Skeletal muscle tissue (tissue), 4 donors: ENCODE results near the gene VSIG10L2. TPM values are rescaled to one million over a fixed set of nuclear protein-coding genes. Genes with fewer than 3 reads are reported as not detected.

Experiments used
- H3K27ac ChIP-seq: one replicate; pipeline ENCODE4 v1.7.0; 2013; ENCODE audit warnings: mild to moderate bottlenecking, low read depth, low read length, inconsistent platforms
- H3K27me3 ChIP-seq, 3 donors: one replicate each; pipeline ENCODE4 v1.7.0; 2013; ENCODE audit warnings: low read length in 3 of 3; ENCODE audit not compliant: control insufficient read depth in 3 of 3, insufficient read depth in 3 of 3
- H3K36me3 ChIP-seq, 3 donors: one replicate each; pipeline ENCODE4 v1.7.0; 2013; ENCODE audit warnings: low read length in 3 of 3; ENCODE audit not compliant: control insufficient read depth in 3 of 3, insufficient read depth in 3 of 3
- H3K4me1 ChIP-seq, 3 donors: one replicate each; pipeline ENCODE4 v1.7.0; 2013; ENCODE audit warnings: low read length in 3 of 3, mild to moderate bottlenecking in 3 of 3; ENCODE audit not compliant: control insufficient read depth in 3 of 3, insufficient read depth in 3 of 3
- H3K4me3 ChIP-seq, 3 donors: one replicate each; pipeline ENCODE4 v1.7.0; 2013; ENCODE audit warnings: low read length in 3 of 3
- H3K9ac ChIP-seq, 3 donors: one replicate each; pipeline ENCODE4 v1.7.0; 2013; ENCODE audit warnings: low read length in 3 of 3, mild to moderate bottlenecking in 3 of 3, moderate library complexity in 2 of 3, low read depth in 1 of 3
- H3K9me3 ChIP-seq, 3 donors: one replicate each; pipeline ENCODE4 v1.7.0; 2013; ENCODE audit warnings: low read length in 3 of 3; ENCODE audit not compliant: control insufficient read depth in 3 of 3
- total RNA-seq: library from RNA; depleted of rRNA; stranded (reverse); fragments of >200 nt; gene quantifications from one replicate; pipeline ENCODE4 v1.2.3, GENCODE V29; 2014
- donor health status: Osteomylitis.

The VSIG10L2 gene
- total RNA-seq, 1 donor from 2014 or later, result not detected

GRCh38 chr11:125952973-125953372 is 7.1 kb downstream of the VSIG10L2 start:
- Histone ChIP-seq H3K27ac (no peak overlapping the region), H3K4me1 (peaks cover 17 to 24% (median 17%) of the 10 kb centered on the region in 3 donors), H3K36me3 (no peaks in the 10 kb centered on the region), H3K9ac (no peak overlapping the region), H3K4me3 (no peak overlapping the region), H3K9me3 (no peaks in the 10 kb centered on the region), H3K27me3 (peaks cover 0 to 6% (median 0%) of the 10 kb centered on the region in 3 donors)

DNA sequence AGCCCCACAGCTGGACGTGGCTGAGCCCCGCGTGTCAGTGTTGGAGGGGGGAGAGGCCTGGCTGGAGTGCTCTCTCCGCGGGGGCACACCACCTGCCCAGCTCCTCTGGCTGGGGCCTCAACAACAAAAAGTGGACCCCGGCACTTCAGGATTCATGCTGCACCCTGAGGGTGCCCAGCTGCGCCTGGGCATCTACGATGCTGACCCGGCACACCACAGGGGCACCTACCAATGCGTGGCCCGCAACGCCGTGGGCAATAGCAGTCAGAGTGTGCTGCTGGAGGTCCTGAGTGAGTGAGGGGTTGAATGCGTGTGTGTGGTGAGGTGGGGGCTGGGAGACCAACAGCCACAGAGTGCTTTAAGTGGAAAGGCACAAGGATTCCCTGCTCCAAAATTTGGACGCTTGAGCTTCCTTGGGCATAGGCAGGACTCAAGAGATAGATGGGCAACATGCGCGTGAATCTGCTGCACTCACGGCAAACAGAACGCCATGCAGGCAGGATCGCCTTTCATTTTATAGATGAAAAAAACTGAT is 7.6 kb downstream of the VSIG10L2 start:
- Histone ChIP-seq H3K27me3 (peaks cover 0 to 6% (median 0%) of the 10 kb centered on the region in 3 donors), H3K4me1 (peaks cover 17 to 24% (median 17%) of the 10 kb centered on the region in 3 donors), H3K9me3 (no peaks in the 10 kb centered on the region), H3K27ac (no peak overlapping the region), H3K36me3 (no peaks in the 10 kb centered on the region), H3K4me3 (no peak overlapping the region), H3K9ac (no peak overlapping the region)

- Histone ChIP-seq H3K36me3 (no peaks in the 10 kb centered on the region), H3K9me3 (no peaks in the 10 kb centered on the region), H3K27me3 (peaks cover 0 to 3% (median 0%) of the 10 kb centered on the region in 3 donors), H3K9ac (no peak overlapping the region), H3K4me1 (peaks cover 17 to 24% (median 17%) of the 10 kb centered on the region in 3 donors), H3K27ac (no peak overlapping the region), H3K4me3 (no peak overlapping the region)
Measured at GRCh38 chr11:125954123-125954944, 8.5 kb downstream of the VSIG10L2 start.

DNA sequence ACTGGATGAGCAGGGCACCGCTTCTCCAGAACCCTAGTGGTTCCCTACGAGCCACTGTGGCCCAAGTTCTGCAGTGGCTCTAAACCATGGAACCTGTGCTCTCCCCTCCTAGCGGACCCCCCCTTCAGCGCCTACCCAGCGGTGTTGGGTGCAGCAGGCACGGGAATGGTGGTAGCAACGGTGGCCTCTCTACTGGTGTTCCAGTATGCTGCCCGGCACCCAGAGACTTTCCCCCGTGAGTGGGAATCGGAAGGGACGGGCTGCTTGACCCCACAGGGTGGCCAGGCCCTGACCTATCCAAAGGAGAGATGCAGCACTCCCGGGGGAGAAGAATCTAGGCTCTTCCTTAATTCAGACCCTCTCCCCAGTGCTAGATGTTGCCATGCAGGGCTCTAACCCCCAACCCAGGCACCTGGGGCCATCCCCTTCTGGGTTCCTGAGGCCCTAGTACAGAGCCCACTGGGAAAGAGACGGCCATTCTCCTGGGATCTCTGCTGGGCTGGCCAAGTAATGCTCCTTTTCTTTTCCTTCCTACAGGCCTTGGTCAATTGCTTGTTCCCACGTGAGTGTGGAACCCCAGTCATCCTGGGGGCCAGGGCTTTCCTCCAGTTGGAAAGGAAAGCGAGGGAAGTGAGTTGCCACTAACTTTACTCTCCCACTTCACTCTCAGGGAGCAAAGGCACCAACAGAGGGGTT is 9.2 kb downstream of the VSIG10L2 start:
- Histone ChIP-seq H3K27me3 (peaks cover 0 to 3% (median 0%) of the 10 kb centered on the region in 3 donors), H3K36me3 (no peaks in the 10 kb centered on the region), H3K4me3 (no peak overlapping the region), H3K9me3 (no peaks in the 10 kb centered on the region), H3K9ac (no peak overlapping the region), H3K27ac (no peak overlapping the region), H3K4me1 (peaks cover 17 to 24% (median 17%) of the 10 kb centered on the region in 3 donors)

- peaks cover 0 to 2% (median 1%) of the 10 kb centered on the region in 3 donors for H3K36me3 ChIP-seq
- H3K4me3 ChIP-seq, result no peak overlapping the region
- H3K27ac ChIP-seq, result no peak overlapping the region
- H3K9ac ChIP-seq, result no peak overlapping the region
- H3K4me1 ChIP-seq, result peaks cover 14 to 21% (median 14%) of the 10 kb centered on the region in 3 donors
- peaks cover 0 to 3% (median 0%) of the 10 kb centered on the region in 3 donors for H3K27me3 ChIP-seq
- H3K9me3 ChIP-seq, result no peaks in the 10 kb centered on the region
Measured at GRCh38 chr11:125955856-125956255, 10.0 kb downstream of the VSIG10L2 start.

- H3K9me3 ChIP-seq, result no peaks in the 10 kb centered on the region
- H3K36me3 ChIP-seq, result peaks cover 1 to 7% (median 4%) of the 10 kb centered on the region in 3 donors
- H3K4me1 ChIP-seq, result peaks cover 9 to 15% (median 9%) of the 10 kb centered on the region in 3 donors
- H3K9ac ChIP-seq, result no peak overlapping the region
- no peak overlapping the region for H3K27ac ChIP-seq
- no peak overlapping the region for H3K4me3 ChIP-seq
- H3K27me3 ChIP-seq, result no peaks in the 10 kb centered on the region
Measured at GRCh38 chr11:125956391-125957134, 10.7 kb downstream of the VSIG10L2 start.

GRCh38 chr11:125957618-125958332 is 11.9 kb downstream of the VSIG10L2 start:
- no peaks in the 10 kb centered on the region for H3K9me3 ChIP-seq
- no peak overlapping the region for H3K4me3 ChIP-seq
- H3K27ac ChIP-seq, result no peak overlapping the region
- no peak overlapping the region for H3K9ac ChIP-seq
- H3K4me1 ChIP-seq, result peaks cover 5 to 9% (median 5%) of the 10 kb centered on the region in 3 donors
- H3K36me3 ChIP-seq, result peaks cover 3 to 13% (median 10%) of the 10 kb centered on the region in 3 donors
- no peaks in the 10 kb centered on the region for H3K27me3 ChIP-seq

GRCh38 chr11:125958872-125959400 is 13.1 kb downstream of the VSIG10L2 start:
- H3K36me3 ChIP-seq, result peaks cover 3 to 13% (median 10%) of the 10 kb centered on the region in 3 donors
- H3K9me3 ChIP-seq, result no peaks in the 10 kb centered on the region
- H3K4me1 ChIP-seq, result peaks cover 0 to 6% (median 0%) of the 10 kb centered on the region in 3 donors
- H3K9ac ChIP-seq, result no peak overlapping the region
- no peaks in the 10 kb centered on the region for H3K27me3 ChIP-seq
- H3K27ac ChIP-seq, result no peak overlapping the region
- H3K4me3 ChIP-seq, result no peak overlapping the region

DNA sequence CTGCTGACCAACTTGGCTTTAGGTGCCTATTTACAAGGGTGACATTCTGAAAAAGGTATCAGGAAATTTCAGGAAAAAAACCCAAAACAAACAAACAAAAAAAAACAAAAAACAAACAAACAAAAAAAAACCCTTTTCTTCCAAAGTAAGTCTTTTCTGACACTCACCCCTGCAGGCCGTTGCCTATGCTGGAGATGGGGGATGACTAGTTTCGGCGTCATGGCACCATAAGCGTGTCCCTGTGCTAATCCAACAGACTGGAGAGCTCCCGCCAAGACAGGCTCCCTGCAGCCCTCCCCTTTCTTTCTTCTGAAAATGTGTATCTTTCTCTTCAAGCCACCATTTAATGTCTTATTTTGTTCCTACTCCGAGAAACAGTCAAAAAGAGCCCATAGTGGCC is 13.7 kb downstream of the VSIG10L2 start:
- H3K4me1 ChIP-seq, result peaks cover 0 to 6% (median 0%) of the 10 kb centered on the region in 3 donors
- no peak overlapping the region for H3K4me3 ChIP-seq
- no peaks in the 10 kb centered on the region for H3K27me3 ChIP-seq
- H3K36me3 ChIP-seq, result peaks cover 3 to 13% (median 10%) of the 10 kb centered on the region in 3 donors
- no peaks in the 10 kb centered on the region for H3K9me3 ChIP-seq
- H3K27ac ChIP-seq, result no peak overlapping the region
- H3K9ac ChIP-seq, result no peak overlapping the region
